RWPE2 (cell line): ENCODE measurements around the gene MYO3A.

Source experiments
- ATAC-seq: fragments of 200-7000 bp; cut with Tn5 transposase; 3 replicates; pipeline ENCODE4 v1.9.1; 2021; ENCODE audit warnings: low read depth
- DNase-seq: peaks from one replicate; pipeline ENCODE4 v3.0.0-alpha.2; 2020; ENCODE audit warnings: low spot score
- H3K27ac ChIP-seq: fragments of 450-650 bp; 2 replicates; pipeline ENCODE4 v1.5.1; 2017; ENCODE audit warnings: mild to moderate bottlenecking; ENCODE audit not compliant: poor library complexity, severe bottlenecking
- H3K27me3 ChIP-seq: fragments of 250-450 bp; sonication (Bioruptor Pico); 2 replicates; pipeline ENCODE4 v1.5.1; 2021; ENCODE audit warnings: mild to moderate bottlenecking, moderate library complexity; ENCODE audit not compliant: insufficient read depth, poor library complexity, severe bottlenecking
- H3K36me3 ChIP-seq: fragments of 250-450 bp; sonication (Bioruptor Pico); 2 replicates; pipeline ENCODE4 v1.5.1; 2020; ENCODE audit warnings: low read depth, mild to moderate bottlenecking, moderate library complexity
- H3K4me1 ChIP-seq: fragments of 250-450 bp; sonication (Bioruptor Pico); 2 replicates; pipeline ENCODE4 v1.5.1; 2021; ENCODE audit warnings: mild to moderate bottlenecking, moderate library complexity; ENCODE audit not compliant: insufficient read depth, poor library complexity, severe bottlenecking
- H3K4me3 ChIP-seq: fragments of 250-450 bp; sonication (Bioruptor Pico); 2 replicates; pipeline ENCODE4 v1.5.1; 2021; ENCODE audit warnings: mild to moderate bottlenecking, moderate library complexity; ENCODE audit not compliant: severe bottlenecking
- H3K9me3 ChIP-seq: fragments of 250-450 bp; sonication (Bioruptor Pico); 2 replicates; pipeline ENCODE4 v1.5.1; 2021; ENCODE audit warnings: mild to moderate bottlenecking, moderate library complexity; ENCODE audit not compliant: severe bottlenecking
- CTCF ChIP-seq: fragments of 450-650 bp; IDR thresholded peaks from one replicate; pipeline ENCODE4 v1.5.1; 2017; ENCODE audit warnings: mild to moderate bottlenecking, moderate library complexity; ENCODE audit not compliant: poor library complexity, severe bottlenecking

The MYO3A gene

GRCh38 chr10:25974897-25975459 lies 40.9 kb downstream of the MYO3A start:
- no peak for TF ChIP-seq CTCF
- ATAC-seq = no peak
- DNase-seq = no peak

GRCh38 chr10:25978771-25979170 lies 44.7 kb downstream of the MYO3A start:
- H3K27ac ChIP-seq = no peak overlapping the region
- no peaks in the 10 kb centered on the region for H3K36me3 ChIP-seq
- TF ChIP-seq CTCF = no peak
- H3K27me3 ChIP-seq = peaks cover 4% of the 10 kb centered on the region
- no peaks in the 10 kb centered on the region for H3K4me1 ChIP-seq
- no peak overlapping the region for H3K4me3 ChIP-seq
- ATAC-seq = no peak
- H3K9me3 ChIP-seq = no peaks in the 10 kb centered on the region
- DNase-seq = no peak

More at GRCh38 chr10:25974897-25975459, 40.9 kb downstream of the MYO3A start:
- Histone ChIP-seq H3K9me3 (no peaks in the 10 kb centered on the region), H3K36me3 (no peaks in the 10 kb centered on the region), H3K27ac (no peak overlapping the region), H3K4me1 (no peaks in the 10 kb centered on the region), H3K4me3 (no peak overlapping the region), H3K27me3 (peaks cover 4% of the 10 kb centered on the region)

GRCh38 chr10:25982107-25982506 lies 48.1 kb downstream of the MYO3A start:
- H3K4me1 ChIP-seq = no peaks in the 10 kb centered on the region
- no peak overlapping the region for H3K27ac ChIP-seq
- ATAC-seq = no peak
- no peak for DNase-seq
- H3K9me3 ChIP-seq = no peaks in the 10 kb centered on the region
- H3K36me3 ChIP-seq = no peaks in the 10 kb centered on the region
- no peaks in the 10 kb centered on the region for H3K27me3 ChIP-seq
- TF ChIP-seq CTCF = no peak
- H3K4me3 ChIP-seq = no peak overlapping the region

- H3K9me3 ChIP-seq = no peaks in the 10 kb centered on the region
- ATAC-seq = no peak
- TF ChIP-seq CTCF = no peak
- no peaks in the 10 kb centered on the region for H3K4me1 ChIP-seq
- no peaks in the 10 kb centered on the region for H3K36me3 ChIP-seq
- H3K27ac ChIP-seq = no peak overlapping the region
- H3K4me3 ChIP-seq = no peak overlapping the region
- no peak for DNase-seq
- H3K27me3 ChIP-seq = no peaks in the 10 kb centered on the region
Observed at GRCh38 chr10:25988583-25988982, 54.6 kb downstream of the MYO3A start.

GRCh38 chr10:25989951-25990350 lies 55.9 kb downstream of the MYO3A start:
- TF ChIP-seq CTCF = no peak
- no peaks in the 10 kb centered on the region for H3K9me3 ChIP-seq
- H3K4me1 ChIP-seq = no peaks in the 10 kb centered on the region
- no peaks in the 10 kb centered on the region for H3K36me3 ChIP-seq
- no peaks in the 10 kb centered on the region for H3K27me3 ChIP-seq
- no peak overlapping the region for H3K27ac ChIP-seq
- ATAC-seq (no peak), DNase-seq (no peak)
- H3K4me3 ChIP-seq = no peak overlapping the region
